Upper lobe of left lung (tissue), 4 donors: ENCODE data around the gene EPHB1.

ENCODE experiments used
- POLR2A ChIP-seq, 4 donors: fragments of 450-650 bp; IDR thresholded peaks; one replicate each; pipeline ENCODE4 v1.5.1; 2016 to 2017; ENCODE audit warnings: antibody characterized with exemption in 4 of 4, mild to moderate bottlenecking in 2 of 4
- POLR2AphosphoS5 ChIP-seq, 2 donors: sonication (generic); formaldehyde crosslinking; IDR thresholded peaks; one replicate each; pipeline ENCODE4 v1.5.1; 2017; ENCODE audit warnings: antibody characterized with exemption in 2 of 2
- TF ChIP-seq, protein P1 (sequence below), 6 experiments: fragments of 450-650 bp in 4 of 6; fragments of 200-600 bp in 2 of 6; sonication (generic) in 2 of 6; IDR thresholded peaks; one replicate each; pipeline ENCODE4 v1.5.1; 2016 to 2019; ENCODE audit warnings: antibody characterized with exemption in 6 of 6

DNA sequence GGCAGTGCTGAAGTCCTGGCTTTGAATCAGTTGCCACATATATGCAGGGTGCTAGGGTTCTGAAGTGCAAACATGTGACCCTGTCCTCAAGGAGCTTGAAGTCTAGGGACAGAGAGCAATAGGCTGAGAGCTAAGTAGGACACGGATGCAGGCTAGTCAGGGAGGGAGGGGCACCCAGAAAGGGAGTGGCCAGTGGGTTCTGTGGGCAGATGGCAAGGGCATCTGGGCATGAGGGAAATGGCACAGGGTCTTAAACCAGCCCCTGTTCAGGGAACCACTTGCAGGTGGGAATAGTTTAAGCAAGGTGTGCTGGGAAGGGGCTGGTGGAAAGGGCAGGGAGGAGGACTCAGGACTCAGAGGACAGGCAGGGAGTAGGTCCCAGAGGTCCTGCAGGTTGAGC, 46.4 kb upstream of the EPHB1 start:
- TF ChIP-seq, protein P1, sequence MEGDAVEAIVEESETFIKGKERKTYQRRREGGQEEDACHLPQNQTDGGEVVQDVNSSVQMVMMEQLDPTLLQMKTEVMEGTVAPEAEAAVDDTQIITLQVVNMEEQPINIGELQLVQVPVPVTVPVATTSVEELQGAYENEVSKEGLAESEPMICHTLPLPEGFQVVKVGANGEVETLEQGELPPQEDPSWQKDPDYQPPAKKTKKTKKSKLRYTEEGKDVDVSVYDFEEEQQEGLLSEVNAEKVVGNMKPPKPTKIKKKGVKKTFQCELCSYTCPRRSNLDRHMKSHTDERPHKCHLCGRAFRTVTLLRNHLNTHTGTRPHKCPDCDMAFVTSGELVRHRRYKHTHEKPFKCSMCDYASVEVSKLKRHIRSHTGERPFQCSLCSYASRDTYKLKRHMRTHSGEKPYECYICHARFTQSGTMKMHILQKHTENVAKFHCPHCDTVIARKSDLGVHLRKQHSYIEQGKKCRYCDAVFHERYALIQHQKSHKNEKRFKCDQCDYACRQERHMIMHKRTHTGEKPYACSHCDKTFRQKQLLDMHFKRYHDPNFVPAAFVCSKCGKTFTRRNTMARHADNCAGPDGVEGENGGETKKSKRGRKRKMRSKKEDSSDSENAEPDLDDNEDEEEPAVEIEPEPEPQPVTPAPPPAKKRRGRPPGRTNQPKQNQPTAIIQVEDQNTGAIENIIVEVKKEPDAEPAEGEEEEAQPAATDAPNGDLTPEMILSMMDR (IDR thresholded peaks at IDR 0.05): no peak
- no peak for TF ChIP-seq POLR2AphosphoS5 (IDR thresholded peaks at IDR 0.05)
- TF ChIP-seq POLR2A (IDR thresholded peaks at IDR 0.05): no peak
